T-helper 17 cell (primary cell): ENCODE measurements around the gene RNF11. TPM values are rescaled to one million over a fixed set of nuclear protein-coding genes. Genes with fewer than 3 reads are reported as not detected.

Experiments used
- ATAC-seq: fragments of 150-1000 bp; cut with Tn5 transposase; 2 replicates; pipeline ENCODE4 v1.10.0; 2021; ENCODE audit warnings: mild to moderate bottlenecking, moderate library complexity
- DNase-seq, 3 donors: peaks; one replicate each; pipeline versions ENCODE4 v3.0.0 to v3.0.0-alpha.2; 2020 to 2021
- H3K9me3 ChIP-seq: one replicate; pipeline ENCODE4 v1.7.0; 2013; ENCODE audit warnings: low read length, mild to moderate bottlenecking; ENCODE audit not compliant: control insufficient read depth, poor library complexity, severe bottlenecking
- H3K27ac Mint-ChIP-seq: one replicate; pipeline ENCODE4 v1.8.0; 2022; ENCODE audit warnings: mild to moderate bottlenecking, moderate library complexity, mixed read lengths
- H3K27me3 Mint-ChIP-seq: one replicate; pipeline ENCODE4 v1.8.0; 2022; ENCODE audit warnings: mixed read lengths
- H3K36me3 Mint-ChIP-seq: one replicate; pipeline ENCODE4 v1.8.0; 2022; ENCODE audit warnings: low read depth, mixed read lengths
- H3K4me1 Mint-ChIP-seq: one replicate; pipeline ENCODE4 v1.8.0; 2022; ENCODE audit warnings: mild to moderate bottlenecking, mixed read lengths
- H3K4me3 Mint-ChIP-seq: one replicate; pipeline ENCODE4 v1.8.0; 2022; ENCODE audit warnings: mild to moderate bottlenecking, moderate library complexity, mixed read lengths
- total RNA-seq, 4 donors: library from RNA in 2 of 4; stranded (reverse) in 2 of 4; gene quantifications; one replicate each; pipeline ENCODE4 v1.2.3 and lab custom pipeline; 2022 to 2026

RNF11 gene
- total RNA-seq (100 to 1,000 TPM in 1 of 2 donors, 10 to 100 TPM in 1; 69.4 to 140 TPM), total RNA-seq (lab: John Stamatoyannopoulos, UW) (59.3 to 98.3 reads per million in 2 donors)

- Mint-ChIP-seq H3K27me3 (no peaks in the 10 kb centered on the region), H3K4me1 (peaks cover 33% of the 10 kb centered on the region), H3K4me3 (peak within 1 kb of the TSS; percentile 100), H3K27ac (no peak within 1 kb of the TSS), H3K36me3 (peaks cover 6% of the 10 kb centered on the region)
- DNase-seq: peak; percentile 89 to 90 (median 90)
- H3K9me3 ChIP-seq: no peaks in the 10 kb centered on the region
- peak; percentile 95 for ATAC-seq
Measured at GRCh38 chr1:51235673-51236530, at the start of gene RNF11. RNF11 (plus strand) TSS chr1:51236273; CDS start chr1:51236757, 484 bp downstream.

GRCh38 chr1:51188230-51188629 lies 47.8 kb upstream of the RNF11 start:
- H3K36me3 Mint-ChIP-seq: no peaks in the 10 kb centered on the region
- H3K27me3 Mint-ChIP-seq: peaks cover 7% of the 10 kb centered on the region
- ATAC-seq (no peak), DNase-seq (no peak)
- no peaks in the 10 kb centered on the region for H3K4me1 Mint-ChIP-seq
- no peaks in the 10 kb centered on the region for H3K9me3 ChIP-seq
- no peak overlapping the region for H3K27ac Mint-ChIP-seq
- H3K4me3 Mint-ChIP-seq: no peak overlapping the region

GRCh38 chr1:51189421-51190073 lies 46.5 kb upstream of the RNF11 start:
- ATAC-seq (peak; percentile 67), DNase-seq (peak in 2 of 3 donors; percentile 13 to 27)
- no peaks in the 10 kb centered on the region for H3K9me3 ChIP-seq
- Mint-ChIP-seq H3K27ac (no peak overlapping the region), H3K4me3 (no peak overlapping the region), H3K4me1 (no peaks in the 10 kb centered on the region), H3K27me3 (peaks cover 7% of the 10 kb centered on the region), H3K36me3 (no peaks in the 10 kb centered on the region)

- Mint-ChIP-seq H3K27ac (no peak overlapping the region), H3K4me1 (no peaks in the 10 kb centered on the region), H3K27me3 (peaks cover 7% of the 10 kb centered on the region), H3K36me3 (no peaks in the 10 kb centered on the region), H3K4me3 (no peak overlapping the region)
- DNase-seq: no peak
- no peak for ATAC-seq
- H3K9me3 ChIP-seq: no peaks in the 10 kb centered on the region
Measured at GRCh38 chr1:51190961-51191360, 45.1 kb upstream of the RNF11 start.

- H3K36me3 Mint-ChIP-seq: no peaks in the 10 kb centered on the region
- H3K27ac Mint-ChIP-seq: no peak overlapping the region
- no peaks in the 10 kb centered on the region for H3K9me3 ChIP-seq
- ATAC-seq (peak; percentile 70), DNase-seq (peak in 2 of 3 donors; percentile 13 to 40)
- no peaks in the 10 kb centered on the region for H3K4me1 Mint-ChIP-seq
- peaks cover 7% of the 10 kb centered on the region for H3K27me3 Mint-ChIP-seq
- H3K4me3 Mint-ChIP-seq: no peak overlapping the region
Measured at GRCh38 chr1:51192213-51192843, 43.7 kb upstream of the RNF11 start.

- Mint-ChIP-seq H3K27ac (no peak overlapping the region), H3K4me3 (no peak overlapping the region), H3K4me1 (no peaks in the 10 kb centered on the region), H3K27me3 (peaks cover 7% of the 10 kb centered on the region), H3K36me3 (no peaks in the 10 kb centered on the region)
- ATAC-seq: no peak
- no peaks in the 10 kb centered on the region for H3K9me3 ChIP-seq
- DNase-seq: no peak
Measured at GRCh38 chr1:51193564-51193963, 42.5 kb upstream of the RNF11 start.

- no peaks in the 10 kb centered on the region for H3K9me3 ChIP-seq
- ATAC-seq (no peak), DNase-seq (no peak)
- no peak overlapping the region for H3K27ac Mint-ChIP-seq
- H3K36me3 Mint-ChIP-seq: no peaks in the 10 kb centered on the region
- no peaks in the 10 kb centered on the region for H3K4me1 Mint-ChIP-seq
- no peaks in the 10 kb centered on the region for H3K27me3 Mint-ChIP-seq
- no peak overlapping the region for H3K4me3 Mint-ChIP-seq
Measured at GRCh38 chr1:51203121-51203873, 32.8 kb upstream of the RNF11 start.

- Mint-ChIP-seq H3K36me3 (no peaks in the 10 kb centered on the region), H3K27me3 (no peaks in the 10 kb centered on the region), H3K4me3 (no peak overlapping the region), H3K27ac (no peak overlapping the region), H3K4me1 (no peaks in the 10 kb centered on the region)
- ATAC-seq: no peak
- DNase-seq: no peak
- H3K9me3 ChIP-seq: no peaks in the 10 kb centered on the region
Measured at GRCh38 chr1:51203874-51204245, 32.2 kb upstream of the RNF11 start.

GRCh38 chr1:51210055-51210454 lies 26.0 kb upstream of the RNF11 start:
- H3K36me3 Mint-ChIP-seq: no peaks in the 10 kb centered on the region
- H3K9me3 ChIP-seq: no peaks in the 10 kb centered on the region
- H3K27ac Mint-ChIP-seq: no peak overlapping the region
- H3K4me1 Mint-ChIP-seq: peaks cover 12% of the 10 kb centered on the region
- no peak overlapping the region for H3K4me3 Mint-ChIP-seq
- H3K27me3 Mint-ChIP-seq: no peaks in the 10 kb centered on the region
- DNase-seq: no peak
- no peak for ATAC-seq

- ATAC-seq: no peak
- H3K36me3 Mint-ChIP-seq: no peaks in the 10 kb centered on the region
- H3K4me1 Mint-ChIP-seq: peaks cover 19% of the 10 kb centered on the region
- H3K9me3 ChIP-seq: no peaks in the 10 kb centered on the region
- no peak overlapping the region for H3K27ac Mint-ChIP-seq
- no peaks in the 10 kb centered on the region for H3K27me3 Mint-ChIP-seq
- DNase-seq: no peak
- no peak overlapping the region for H3K4me3 Mint-ChIP-seq
Measured at GRCh38 chr1:51210676-51211075, 25.4 kb upstream of the RNF11 start.

GRCh38 chr1:51214615-51215131 lies 21.4 kb upstream of the RNF11 start:
- no peaks in the 10 kb centered on the region for H3K9me3 ChIP-seq
- ATAC-seq: peak; percentile 78
- peak overlapping the region; percentile 94 for H3K27ac Mint-ChIP-seq
- DNase-seq: no peak
- peaks cover 22% of the 10 kb centered on the region for H3K4me1 Mint-ChIP-seq
- H3K36me3 Mint-ChIP-seq: no peaks in the 10 kb centered on the region
- no peak overlapping the region for H3K4me3 Mint-ChIP-seq
- H3K27me3 Mint-ChIP-seq: no peaks in the 10 kb centered on the region

GRCh38 chr1:51215169-51215568 lies 20.9 kb upstream of the RNF11 start:
- Mint-ChIP-seq H3K4me3 (no peak overlapping the region), H3K4me1 (peaks cover 22% of the 10 kb centered on the region), H3K27ac (peak overlapping the region; percentile 94), H3K27me3 (no peaks in the 10 kb centered on the region), H3K36me3 (no peaks in the 10 kb centered on the region)
- DNase-seq (no peak), ATAC-seq (no peak)
- no peaks in the 10 kb centered on the region for H3K9me3 ChIP-seq
